GM19438 (cell line): Measurements from ENCODE around the gene CAT.

Experiments used
- ATAC-seq: cut with Tn5 transposase; IDR thresholded peaks from one replicate; pipeline ENCODE4 v1.9.1; 2021; ENCODE audit warnings: low read depth; ENCODE audit not compliant: unreplicated experiment

The CAT gene

DNA sequence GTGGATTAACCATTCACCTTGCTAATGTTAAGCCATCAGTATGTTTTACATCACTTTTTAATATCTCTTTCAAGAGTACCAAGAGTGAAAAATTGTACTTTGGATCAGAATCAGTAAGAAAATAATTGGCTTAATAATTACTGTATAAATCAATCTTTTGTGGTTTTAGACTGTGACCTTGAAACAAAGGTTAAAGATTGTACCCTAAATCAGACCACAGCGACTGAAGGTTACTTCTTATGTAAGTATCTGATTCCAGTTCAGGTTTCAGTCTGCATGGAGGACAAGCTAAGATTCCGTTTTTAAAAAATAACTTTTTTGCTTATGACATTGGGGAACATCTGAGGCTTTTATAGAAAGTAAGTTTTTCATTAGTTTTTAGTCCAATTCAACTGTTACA, 18.9 kb downstream of the CAT start:
- ATAC-seq, result no peak

DNA sequence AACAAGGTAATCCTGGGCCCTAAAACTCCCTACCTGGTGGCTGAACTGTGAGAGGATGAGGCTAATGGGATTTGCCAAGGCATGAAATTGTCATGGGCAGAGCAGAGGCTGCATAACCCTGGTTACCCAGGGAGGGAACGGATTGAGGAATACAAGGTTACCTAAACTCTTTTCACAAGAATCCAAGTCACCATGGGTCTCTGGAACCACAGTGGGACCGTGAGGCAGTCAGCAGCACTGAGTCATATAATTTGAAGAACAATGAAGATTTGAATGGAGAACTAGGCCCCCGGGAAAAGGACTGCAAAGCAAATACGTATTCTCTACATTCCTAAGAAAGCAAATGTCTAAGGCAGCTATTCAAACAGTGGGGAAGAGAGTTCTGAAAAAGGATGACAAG, 19.8 kb downstream of the CAT start:
- no peak for ATAC-seq

DNA sequence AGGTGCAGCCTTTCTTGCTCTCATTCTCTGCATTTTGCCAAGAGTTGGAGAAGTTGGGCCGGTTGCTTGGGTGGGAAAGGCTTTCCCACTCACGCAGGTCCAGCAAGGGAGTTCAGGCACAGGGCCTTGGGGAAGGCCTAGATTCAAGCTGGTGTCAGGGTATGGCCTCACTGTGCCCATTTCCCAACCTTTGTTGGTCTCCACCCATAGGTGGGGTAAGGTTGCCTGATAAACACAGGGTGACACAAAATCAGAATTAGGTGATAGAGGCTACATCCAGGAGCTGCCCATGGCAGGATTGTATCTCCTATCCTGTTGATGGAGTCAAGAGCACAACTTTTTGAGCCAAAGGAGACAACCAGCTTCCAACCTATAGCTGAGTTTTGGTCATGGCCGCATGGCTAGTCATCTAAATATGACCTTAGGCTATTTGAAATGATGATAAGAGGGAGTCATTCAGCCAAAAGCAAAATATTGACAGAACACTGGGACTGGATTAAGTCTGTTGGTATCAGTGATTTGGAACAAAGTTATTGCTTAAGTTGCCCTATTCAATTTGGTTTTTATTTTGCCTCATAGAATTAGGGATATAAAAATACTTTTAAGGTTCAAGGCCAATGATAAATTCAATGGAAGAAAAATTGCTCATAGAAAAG, 20.9 kb downstream of the CAT start:
- ATAC-seq, result no peak

DNA sequence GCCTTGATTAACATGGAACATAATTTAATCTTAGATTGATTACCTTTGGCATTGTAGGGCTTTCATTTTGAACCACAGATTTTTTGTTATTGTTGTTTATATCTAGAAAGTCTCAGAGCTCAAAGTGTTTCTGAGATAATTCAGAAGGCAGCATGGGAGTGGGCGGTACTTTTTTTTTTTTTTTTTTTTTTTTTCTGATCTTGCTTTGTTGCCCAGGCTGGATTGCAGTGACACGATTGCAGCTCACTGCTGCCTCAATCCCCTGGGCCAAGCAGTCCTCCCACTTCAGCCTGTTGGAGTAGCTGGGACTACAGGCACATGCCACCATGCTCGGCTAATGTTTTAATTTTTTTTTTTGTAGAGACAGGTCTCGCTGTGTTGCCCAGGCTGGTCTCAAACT, 21.5 kb downstream of the CAT start:
- no peak for ATAC-seq

DNA sequence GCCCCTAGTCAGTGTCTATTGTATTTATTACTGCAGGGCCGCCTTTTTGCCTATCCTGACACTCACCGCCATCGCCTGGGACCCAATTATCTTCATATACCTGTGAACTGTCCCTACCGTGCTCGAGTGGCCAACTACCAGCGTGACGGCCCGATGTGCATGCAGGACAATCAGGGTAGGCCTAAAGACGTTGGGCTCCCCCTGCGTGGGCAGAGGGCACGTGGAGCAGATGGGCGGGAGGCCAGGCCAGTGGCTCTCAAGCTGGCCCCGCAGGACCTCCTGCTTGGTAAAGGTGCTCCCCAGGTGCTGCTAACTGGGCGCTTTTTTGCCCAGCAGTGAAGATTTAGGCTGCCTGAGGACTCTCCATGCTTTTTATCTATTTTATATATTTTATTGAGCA, 22.5 kb downstream of the CAT start:
- ATAC-seq, result no peak

DNA sequence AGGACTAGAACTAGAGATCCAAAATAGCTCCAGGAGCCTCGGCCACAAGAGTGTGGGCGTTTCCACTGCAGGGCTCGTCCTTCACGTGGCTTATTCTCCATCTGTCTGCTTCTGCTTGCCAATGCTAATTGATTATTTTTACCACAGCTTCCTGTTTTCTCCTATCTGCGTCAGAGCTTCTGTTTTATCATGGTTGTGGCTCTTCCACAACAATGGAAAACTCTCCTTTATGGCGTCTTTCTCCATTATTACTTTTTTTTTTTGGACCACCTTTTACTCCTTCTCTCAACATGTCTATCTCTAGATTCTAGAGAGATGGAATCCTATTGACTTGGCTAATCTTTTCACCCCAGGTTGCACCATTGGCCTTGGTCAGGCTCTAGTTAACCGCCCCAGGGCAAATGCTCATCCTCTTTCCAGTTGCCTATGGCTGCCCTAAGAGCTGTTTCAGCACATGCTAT, 25.9 kb downstream of the CAT start:
- ATAC-seq, result no peak

DNA sequence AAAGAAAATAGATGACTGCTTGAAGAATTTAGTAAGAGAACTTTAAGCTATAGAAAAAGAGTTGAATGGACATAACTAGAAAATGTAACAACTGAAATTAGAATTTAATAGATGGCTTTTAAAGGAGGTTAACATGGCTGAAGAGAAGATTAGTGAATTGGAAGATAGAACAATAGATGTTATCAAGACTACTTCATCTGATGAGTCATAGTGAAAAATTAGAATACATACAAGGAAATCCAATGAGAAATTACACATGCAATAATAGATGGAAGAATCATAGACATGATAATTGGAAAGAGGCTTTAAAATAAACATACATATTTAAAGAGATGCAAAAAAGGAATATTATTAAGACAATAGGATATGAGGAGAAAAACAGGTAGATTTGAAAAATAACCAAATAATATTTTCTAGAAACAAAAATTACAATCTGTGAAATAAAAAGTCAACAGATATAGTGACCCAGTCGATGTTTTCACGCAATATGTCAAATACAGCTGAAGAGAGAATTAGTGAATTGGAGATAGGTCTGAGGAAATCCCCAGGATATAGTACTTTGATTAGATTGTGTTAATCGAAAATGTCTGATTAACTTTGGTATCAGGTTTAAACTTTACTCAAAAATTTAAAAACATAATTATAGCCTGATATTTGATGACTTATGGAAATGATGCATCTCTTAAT, 28.2 kb downstream of the CAT start:
- ATAC-seq, result no peak

DNA sequence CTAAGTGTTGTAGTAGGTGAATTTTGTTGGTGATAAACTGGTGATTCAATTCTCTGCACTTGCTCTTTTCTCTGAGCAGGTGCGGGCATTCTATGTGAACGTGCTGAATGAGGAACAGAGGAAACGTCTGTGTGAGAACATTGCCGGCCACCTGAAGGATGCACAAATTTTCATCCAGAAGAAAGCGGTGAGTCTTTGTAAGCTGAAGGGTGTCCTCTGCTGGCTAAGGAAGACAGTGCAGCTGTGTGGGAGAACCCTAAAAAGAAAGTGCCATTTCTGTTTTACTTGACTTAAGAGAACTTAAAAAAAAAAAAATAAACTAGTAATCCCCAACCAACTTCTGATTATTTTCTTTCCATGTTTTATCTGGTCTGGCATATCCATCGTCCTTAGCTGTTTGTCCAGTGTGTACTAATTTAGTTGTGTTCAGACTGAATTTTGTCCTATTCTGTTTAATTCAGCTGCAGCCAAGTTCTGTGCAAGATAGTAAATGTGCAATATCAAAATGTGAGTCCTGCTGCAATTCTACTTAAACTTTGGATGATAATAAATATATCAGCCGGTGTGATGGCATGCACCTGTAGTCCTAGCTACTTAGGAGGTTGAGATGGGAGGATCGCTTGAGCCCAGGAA, 29.6 kb downstream of the CAT start:
- ATAC-seq, result no peak

DNA sequence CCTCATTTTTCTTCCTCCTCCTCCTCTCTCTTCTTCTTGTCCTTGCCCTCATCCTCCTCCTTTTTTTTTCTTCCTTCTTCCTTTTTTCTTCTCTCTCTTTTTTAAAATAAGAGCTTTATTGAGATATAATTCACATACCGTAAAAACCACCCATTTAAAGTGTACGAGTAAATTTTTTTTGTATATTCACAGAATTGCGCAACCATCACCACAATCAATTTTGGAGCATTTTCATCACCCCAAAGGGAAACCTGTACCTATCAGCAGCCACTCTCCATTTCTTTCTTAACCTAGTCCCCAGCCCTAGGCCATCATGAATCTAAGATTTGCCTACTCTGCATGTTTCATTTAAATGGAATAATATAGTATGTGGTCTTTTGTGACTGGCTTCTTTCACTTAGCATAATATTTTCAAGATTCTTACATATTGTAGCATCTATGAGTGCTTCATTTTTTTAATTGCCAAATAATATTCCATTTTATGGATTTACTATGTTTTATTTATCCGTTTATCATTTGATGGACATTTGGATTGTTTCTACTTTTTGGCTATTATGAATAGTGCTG, 35.0 kb downstream of the CAT start:
- ATAC-seq, result no peak

DNA sequence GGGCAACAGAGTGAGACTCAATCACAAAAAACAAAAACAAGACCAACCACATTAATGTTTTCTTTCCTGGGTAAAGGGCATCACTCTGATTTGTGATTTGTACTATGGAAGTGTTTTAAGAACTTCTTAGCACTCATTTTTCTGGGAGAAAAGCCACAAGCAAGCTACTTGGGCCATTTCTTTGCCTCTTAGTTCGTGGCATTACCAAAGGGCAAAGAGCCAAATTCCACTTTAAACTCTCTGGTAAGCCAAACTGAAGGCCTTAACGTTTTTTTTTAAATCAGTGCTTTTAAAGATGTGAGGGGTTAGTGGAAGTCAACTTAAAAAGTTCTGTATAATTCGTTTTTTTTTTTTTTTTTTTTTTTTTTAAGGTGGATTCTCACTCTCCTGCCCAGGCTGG, 36.9 kb downstream of the CAT start:
- ATAC-seq, result no peak

DNA sequence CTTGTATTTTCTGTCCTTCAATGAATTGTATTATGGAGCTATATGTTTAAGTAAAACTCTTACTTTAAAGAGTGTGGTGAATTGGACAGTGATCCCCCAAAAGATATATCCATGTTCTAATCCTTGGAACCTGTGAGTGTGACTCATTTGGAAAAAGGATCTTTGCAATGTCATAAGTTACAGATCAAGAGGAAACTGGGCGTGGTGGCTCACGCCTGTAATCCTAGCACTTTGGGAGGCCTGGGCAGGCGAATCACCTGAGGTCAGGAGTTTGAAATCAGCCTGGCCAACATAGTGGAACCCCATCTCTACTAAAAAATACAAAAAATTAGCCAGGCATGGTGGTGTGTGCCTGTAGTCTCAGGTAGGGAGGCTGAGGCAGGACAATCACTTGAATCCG, 38.1 kb downstream of the CAT start:
- ATAC-seq, result no peak

DNA sequence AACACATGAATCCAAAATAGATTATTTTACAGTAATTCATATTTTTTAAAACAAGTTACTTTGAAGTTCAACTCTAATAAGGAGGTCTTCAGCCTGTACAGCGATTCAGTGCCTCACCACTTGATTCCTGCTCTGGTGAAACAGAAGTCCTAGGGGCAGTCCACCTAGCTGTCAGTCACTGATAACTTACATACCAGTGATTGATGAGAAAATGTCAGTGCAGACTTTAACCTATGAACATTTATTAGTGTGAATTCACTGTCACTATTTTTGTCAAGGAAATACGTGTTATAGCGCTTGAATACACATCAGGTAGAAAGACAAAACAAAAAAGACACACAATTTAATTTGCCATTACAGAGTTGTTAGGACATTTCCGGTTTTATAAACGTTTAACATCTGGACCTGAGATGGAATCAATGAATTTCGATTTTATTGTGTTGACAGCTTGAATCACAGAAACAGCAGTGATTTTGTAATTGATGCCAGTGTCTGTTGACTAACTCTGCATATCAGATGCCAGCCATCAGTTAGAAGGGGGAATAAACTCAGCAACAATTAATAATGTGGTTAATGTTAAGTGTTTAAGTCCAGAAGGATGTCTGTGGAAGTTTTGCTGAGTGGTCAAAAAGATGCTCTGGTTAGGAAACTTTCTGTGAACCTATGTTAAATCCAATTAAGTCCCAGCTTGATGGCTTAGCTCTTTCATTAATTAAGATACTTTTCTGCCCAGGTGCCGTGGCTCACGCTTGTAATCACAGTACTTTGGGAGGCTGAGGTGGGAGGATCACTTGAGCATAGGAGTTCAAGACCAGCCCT, 40.3 kb downstream of the CAT start:
- ATAC-seq, result no peak

DNA sequence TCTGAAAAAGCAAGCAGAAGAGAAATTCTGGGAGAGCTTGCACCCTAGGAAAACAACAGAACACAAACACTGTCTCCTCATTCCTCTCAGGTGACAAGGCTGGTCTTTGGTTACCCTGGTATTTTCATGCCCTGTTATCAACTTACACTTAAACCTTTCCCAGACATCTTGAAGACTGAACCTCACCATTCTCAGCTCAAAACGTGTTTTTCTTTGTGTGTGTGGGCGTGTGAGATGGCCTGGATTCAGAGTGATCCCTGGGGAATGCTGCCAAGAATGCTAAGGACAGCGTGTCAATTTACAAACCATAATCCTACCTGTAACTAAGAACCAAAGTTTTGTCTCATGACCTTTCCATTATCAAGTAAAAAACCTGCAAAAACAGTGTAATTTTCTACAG, 41.6 kb downstream of the CAT start:
- ATAC-seq, result no peak

DNA sequence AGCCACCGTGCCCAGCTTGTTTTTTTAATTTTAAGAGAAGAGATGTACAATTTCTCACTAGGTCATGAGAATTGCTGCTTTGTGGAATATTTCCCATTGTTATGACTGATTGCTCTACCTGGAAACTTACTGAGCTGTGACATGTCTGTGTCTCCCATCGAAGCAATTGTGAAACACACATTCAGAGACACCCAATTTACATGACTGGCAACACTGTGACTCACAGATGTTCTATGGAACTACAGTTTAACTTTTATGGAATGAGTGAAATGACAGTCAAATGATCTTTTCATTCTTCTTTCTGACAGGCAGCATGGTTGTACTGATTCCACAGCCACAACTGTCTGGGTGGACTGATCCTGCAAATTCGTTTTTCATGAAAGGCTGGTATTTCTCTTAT, 42.6 kb downstream of the CAT start:
- ATAC-seq, result no peak

DNA sequence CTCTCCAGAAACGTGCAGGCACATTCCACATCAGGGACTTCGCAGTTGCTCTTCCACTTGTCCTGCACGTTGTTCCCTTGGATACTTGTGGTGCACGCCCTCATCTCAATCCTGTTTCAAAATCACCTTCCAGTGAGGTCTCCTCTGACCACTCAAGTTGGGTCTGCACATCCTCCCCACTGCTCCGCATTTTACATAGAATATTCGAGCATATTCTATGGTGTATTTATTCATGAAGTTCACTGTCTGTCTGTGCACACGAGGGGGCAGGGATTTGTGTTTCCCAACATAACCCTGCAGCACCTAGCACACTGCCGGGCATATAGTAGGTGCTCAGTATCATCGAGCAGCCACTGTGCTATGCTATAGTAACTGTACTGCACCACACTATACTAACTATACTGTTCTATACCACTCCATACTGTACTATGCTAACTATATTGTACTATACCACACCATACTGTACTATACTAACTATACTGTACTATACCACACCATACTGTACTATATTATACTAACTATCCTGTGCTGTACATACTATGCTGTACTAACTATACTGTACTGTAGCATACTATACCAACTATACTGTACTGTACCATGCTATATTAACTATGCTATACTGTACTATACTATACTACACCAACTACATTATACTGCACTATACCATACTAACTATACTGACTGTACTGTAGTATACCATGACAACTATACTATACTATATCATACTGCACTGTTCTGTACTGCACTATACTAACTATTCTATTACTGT, 44.6 kb downstream of the CAT start:
- no peak for ATAC-seq

DNA sequence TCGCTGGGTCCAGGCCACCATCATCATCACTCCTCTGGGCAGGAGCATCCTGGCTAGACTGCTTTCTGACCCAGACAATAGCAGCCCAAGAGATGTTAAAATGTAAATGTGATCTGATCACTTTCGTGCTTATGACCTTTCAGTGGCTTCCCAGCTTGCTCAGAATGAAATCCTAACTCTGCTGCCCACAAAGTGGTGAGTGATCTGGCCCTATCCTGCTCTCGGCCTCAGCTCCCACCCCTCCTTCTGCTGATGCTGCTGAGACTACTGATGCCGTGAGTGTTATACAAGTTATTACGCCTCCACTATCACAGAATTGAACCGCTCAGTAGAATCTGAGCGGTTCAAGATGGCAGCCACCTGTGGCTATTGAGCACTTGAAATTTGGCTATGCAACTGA, 48.7 kb downstream of the CAT start:
- ATAC-seq, result no peak

DNA sequence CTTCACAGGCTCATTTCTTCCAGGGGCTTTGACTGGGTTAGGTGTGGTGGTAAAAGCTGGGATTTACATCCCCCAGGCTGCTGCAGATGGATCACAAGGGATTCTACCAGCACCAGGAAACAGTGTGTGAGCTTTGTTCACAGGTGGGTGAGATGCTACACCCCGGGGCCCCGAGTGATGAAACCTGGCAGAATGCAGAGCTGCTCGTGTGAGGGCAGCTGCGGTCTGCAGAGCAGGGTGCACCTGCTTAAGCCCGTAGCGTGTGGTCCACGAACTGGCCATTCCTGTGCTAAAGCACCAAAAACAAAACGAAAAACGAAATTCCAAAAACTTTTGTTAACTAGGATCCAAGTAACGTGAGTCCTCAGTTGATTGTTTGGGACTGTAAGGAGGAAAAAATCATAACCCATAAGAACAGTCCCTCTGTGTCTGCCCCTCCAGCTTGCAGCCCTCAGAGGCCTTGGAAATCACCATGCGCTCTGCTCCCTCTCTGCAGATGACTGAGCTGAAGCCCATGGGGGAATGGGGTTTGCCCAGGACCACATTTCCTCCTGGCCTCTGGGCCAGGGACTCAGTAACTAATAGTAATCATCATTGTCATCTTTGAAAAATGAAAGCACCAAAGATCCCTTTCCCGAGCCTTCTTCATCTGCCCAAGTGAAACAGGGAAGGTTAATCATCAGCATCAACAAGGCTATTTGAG, 50.3 kb downstream of the CAT start:
- ATAC-seq, result no peak

DNA sequence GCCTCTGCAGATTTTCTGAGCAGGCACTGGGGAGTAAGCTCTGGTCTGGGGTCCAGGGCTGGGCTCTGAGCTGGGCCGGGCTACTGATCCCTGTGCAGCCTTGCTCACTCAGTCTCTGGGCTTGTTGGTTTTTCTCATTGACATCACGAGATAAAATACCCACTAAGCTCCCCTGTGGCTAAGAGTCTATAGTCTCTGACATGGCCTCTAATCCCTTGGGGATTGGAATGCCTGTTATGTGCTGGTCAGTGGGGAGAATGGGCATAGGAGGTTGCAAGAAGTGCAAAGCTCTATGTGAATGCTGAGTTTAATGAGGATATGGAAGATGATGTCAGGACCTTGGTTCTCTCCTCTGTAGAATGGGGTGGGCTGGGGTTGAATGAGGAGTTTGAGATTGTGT, 51.6 kb downstream of the CAT start:
- no peak for ATAC-seq

DNA sequence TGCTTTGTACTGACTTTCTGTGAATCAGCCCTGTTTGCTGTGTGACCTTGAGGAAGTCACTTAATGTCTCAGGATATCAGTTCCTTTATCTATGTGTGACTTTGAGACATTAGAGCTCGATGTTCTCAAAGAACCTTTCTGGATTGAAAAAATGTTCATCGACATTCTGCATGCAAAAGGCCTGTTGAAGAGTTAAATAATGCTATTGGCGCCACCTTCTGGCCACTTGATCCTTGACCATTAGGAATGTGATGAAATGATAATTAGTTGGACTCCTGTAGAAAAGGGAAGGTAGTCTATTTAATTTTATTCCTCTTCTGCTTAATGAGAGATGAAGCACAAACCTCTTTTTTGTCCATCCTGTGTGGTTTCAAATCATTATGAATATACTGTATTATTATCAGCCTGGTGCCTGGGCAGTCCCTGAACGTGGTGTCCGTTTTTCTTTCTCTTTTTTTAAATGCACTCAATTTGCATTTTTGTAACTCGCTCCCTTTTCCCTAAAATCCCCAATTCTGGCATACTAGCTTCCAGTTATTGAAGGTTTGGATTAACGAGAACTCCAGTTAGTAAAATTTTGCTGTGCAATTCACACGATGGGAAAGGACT, 54.2 kb downstream of the CAT start:
- no peak for ATAC-seq
